Measurements from ENCODE around the gene CADM1.

CADM1 gene

GRCh38 chr11:115317277-115318185 is 186.7 kb downstream of the CADM1 start:
- DNase-seq (ENCODE audit: low spot score) = no peak

DNA sequence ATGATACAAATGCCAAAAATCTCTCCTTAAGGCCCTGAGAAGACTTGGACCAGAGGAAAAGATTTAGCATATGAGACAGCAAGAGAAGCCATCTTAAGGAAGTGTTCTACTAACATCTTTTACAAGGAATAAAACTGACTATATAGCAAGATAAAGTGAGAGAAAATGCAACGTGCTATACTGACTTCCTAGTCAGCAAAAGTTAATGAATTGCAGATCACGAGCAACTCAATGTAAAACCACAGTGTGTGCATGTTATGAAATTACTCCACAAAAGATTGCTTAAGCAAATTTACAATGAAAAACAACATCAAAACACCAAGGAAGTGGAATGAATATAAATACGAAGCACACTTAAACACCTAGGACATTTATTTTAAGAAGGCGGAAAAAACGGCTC is 187.5 kb downstream of the CADM1 start:
- DNase-seq (ENCODE audit: low spot score) = no peak

- no peak for DNase-seq (ENCODE audit: low spot score)
Measured at GRCh38 chr11:115314330-115314920, 189.8 kb downstream of the CADM1 start.

- DNase-seq (ENCODE audit: low spot score) = no peak
Measured at GRCh38 chr11:115313224-115313838, 190.9 kb downstream of the CADM1 start.

GRCh38 chr11:115311949-115312348 is 192.3 kb downstream of the CADM1 start:
- no peak for DNase-seq (ENCODE audit: low spot score)

- DNase-seq (ENCODE audit: low spot score) = no peak
Measured at GRCh38 chr11:115306689-115307088, 197.5 kb downstream of the CADM1 start.

- no peak for DNase-seq (ENCODE audit: low spot score)
Measured at GRCh38 chr11:115304774-115305472, 199.3 kb downstream of the CADM1 start.

- no peak for DNase-seq (ENCODE audit: low spot score)
Measured at GRCh38 chr11:115303929-115304531, 200.2 kb downstream of the CADM1 start.

DNA sequence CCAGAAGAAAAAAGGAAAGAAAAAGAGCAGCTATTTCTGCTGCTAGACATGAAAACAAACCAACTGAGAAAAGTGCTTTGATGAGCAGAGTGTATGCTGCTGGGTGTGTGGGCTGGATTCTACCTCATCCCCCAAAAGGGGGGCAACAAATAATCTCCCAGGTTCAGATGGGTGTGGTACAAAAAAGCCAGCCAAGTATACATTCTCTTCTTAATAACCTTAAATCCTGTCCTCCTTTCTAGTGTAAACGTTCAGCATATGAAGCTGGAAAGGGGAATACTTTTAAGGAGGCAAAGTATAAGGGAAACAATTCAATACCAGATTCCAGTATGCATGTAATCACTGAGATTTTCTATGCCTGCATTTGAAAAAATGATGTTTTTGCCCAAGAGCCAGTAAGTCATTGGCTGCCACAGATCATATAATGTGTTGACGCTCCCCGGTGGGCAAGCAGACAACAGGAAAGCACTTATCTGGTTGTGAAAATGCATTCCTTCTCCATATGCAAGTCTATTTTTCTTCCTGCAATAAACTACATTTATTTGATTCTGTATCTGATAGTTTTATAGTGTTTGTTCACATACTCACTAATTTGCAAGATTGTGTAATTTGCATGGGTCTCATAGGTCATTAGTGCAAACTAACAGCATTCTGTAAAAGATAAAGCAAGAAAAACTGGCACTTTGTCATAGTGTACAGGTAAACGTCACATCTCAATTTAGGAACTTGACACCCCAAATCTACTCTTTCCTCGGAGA is 201.1 kb downstream of the CADM1 start:
- no peak for DNase-seq (ENCODE audit: low spot score)

DNA sequence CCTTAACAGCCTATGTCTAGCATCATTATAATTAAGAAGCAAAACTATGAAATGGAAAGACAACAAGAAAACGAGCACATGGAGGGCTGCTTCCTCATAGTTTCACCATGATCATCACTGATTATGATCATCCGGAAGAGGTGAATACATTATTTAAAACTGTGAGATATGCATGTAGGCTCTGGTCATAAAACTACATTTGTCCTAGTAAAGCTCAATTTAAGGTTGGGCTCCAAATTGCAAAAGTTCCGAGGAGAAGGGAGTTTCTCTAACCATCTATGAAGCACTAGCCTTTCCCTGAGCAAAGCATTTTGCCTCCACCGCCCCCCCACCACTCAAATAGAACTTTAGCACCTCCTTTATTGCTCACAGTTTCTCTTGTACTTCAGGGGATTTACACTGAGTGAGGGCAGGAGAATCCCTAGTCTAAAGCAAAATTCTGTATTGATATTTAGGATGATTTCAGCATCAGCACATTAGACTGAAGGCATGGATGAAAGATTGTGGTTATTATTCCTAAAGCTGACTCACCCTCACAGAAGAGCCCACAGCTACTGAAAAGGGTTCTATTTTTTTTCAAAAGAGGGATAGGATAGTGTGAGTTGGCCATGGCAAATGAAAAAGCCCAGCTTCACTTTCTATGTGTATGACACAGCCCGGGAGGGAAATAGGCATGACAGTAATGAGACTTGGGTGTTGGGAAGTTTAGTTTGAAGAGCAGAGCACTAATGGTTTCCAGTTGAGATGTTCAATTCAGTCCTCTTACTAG is 203.4 kb downstream of the CADM1 start:
- no peak for DNase-seq (ENCODE audit: low spot score)

DNA sequence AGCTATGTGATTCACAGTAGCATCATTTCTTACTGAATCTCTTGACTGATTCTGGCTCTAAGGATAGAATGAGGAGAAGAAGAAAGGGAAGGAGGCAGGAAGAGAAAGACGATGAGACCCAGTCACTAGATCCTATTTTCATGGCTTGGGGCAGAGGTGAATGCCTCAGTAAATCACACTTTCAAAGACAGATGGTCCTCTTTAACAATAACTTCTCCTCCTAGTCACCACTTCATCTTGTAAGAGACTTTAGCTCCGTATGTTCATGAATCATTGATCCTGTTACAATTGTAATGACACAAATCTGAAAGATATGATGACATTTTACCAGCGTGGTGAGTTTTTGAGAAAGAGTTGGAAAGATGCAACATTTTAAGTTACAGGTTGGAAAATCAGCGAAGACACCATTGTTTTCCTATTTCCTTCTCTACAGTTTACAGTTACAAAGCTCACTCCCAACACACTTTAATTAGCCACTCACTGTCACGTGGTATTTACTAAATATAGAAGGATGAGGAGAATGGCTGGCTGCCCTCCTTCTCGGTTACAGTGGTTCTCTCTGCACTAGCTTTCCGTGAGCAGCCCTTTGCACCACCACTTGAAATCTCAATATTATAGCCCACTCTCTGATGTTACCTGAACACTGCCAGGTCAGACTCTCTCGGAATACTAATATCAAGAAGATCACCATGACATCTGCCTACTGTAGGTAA is 205.8 kb downstream of the CADM1 start:
- DNase-seq (ENCODE audit: low spot score) = no peak

DNA sequence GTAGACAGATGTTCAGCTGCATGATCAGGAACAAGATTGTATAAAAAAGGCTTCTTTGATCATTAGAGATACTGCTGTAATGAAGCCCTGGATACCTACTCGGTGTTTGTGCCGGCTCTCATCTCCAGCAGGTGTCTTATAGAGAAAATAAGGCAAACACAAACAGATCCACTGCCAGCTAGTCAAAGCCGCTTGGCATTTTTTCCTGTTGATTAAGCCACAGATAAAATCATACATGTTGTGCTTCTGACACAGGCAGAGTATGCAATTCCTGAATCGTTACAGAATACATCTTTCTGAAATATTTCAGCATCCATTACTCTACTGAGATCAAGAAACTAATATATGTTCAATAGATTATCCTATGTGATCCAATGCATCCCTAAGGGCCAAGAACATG is 206.9 kb downstream of the CADM1 start:
- no peak for DNase-seq (ENCODE audit: low spot score)

- no peak for DNase-seq (ENCODE audit: low spot score)
Measured at GRCh38 chr11:115291325-115291724, 212.9 kb downstream of the CADM1 start.

- no peak for DNase-seq (ENCODE audit: low spot score)
Measured at GRCh38 chr11:115290893-115291292, 213.3 kb downstream of the CADM1 start.

- no peak for DNase-seq (ENCODE audit: low spot score)
Measured at GRCh38 chr11:115290479-115290878, 213.7 kb downstream of the CADM1 start.

DNA sequence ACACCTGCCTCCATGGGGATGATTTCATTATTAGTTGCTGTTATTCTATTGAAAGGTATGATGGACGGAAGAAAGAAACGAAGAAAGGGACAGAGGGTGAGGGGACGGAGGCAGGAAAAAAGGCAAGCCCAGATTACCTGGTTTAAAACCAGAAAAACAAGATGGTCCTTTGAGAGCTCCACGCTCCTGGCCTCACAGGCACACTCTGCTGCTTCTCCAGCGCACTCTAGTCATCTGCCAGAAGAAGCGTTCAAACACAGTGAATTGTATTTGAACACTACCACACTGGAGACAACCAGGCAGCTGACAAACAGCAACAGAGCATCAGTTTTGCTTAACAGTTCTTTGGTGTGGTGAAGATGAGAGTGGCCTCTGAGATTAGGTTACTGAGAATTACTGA is 216.9 kb downstream of the CADM1 start:
- no peak for DNase-seq (ENCODE audit: low spot score)

GRCh38 chr11:115286614-115287013 is 217.6 kb downstream of the CADM1 start:
- DNase-seq (ENCODE audit: low spot score) = no peak

GRCh38 chr11:115284773-115285172 is 219.4 kb downstream of the CADM1 start:
- no peak for DNase-seq (ENCODE audit: low spot score)

GRCh38 chr11:115282923-115283322 is 221.3 kb downstream of the CADM1 start:
- DNase-seq (ENCODE audit: low spot score) = no peak

DNA sequence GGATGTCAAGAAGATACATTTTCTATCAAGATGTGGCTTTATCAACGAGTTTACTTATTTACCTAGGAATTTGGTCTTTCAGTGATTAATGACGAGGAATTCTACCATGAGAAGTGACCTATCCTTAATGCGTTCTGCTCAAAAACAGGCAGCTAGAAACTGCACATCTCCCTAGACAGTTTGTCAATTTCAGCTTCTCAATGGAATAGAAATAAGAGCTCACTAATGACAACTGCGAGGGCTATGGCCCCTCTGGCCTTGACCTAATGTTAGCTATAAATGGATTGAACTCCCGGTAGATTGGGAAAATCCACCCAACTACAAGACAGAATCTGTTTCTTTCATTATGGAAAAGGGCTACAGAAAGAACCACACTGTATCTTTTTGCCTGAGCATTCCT is 223.4 kb downstream of the CADM1 start:
- DNase-seq (ENCODE audit: low spot score) = no peak
